Transverse colon (tissue), 4 donors: Measurements from ENCODE around the gene SULT1A1. TPM values are rescaled to one million over a fixed set of nuclear protein-coding genes. Genes with fewer than 3 reads are reported as not detected.

ENCODE experiments used
- DNase-seq: peaks from one replicate; pipeline ENCODE4 v3.0.0-alpha.2; 2019
- H3K27ac ChIP-seq, 4 donors: fragments of 200-600 bp; sonication (generic); 2 replicates each; pipeline ENCODE4 v1.5.1; 2016 to 2018; ENCODE audit warnings: inconsistent platforms in 4 of 4
- H3K27me3 ChIP-seq: fragments of 200-600 bp; sonication (generic); 2 replicates; pipeline ENCODE4 v1.5.1; 2017; ENCODE audit warnings: inconsistent platforms
- H3K36me3 ChIP-seq, 4 donors: fragments of 200-600 bp; sonication (generic); 2 replicates each; pipeline ENCODE4 v1.5.1; 2017 to 2019; ENCODE audit warnings: inconsistent platforms in 4 of 4
- H3K4me1 ChIP-seq, 4 donors: fragments of 200-600 bp; sonication (generic); 2 replicates each; pipeline ENCODE4 v1.5.1; 2017 to 2020; ENCODE audit warnings: inconsistent platforms in 4 of 4
- H3K4me3 ChIP-seq, 4 donors: fragments of 200-600 bp; sonication (generic); 1 replicate in 1 of 4; 2 replicates in 3 of 4; pipeline versions ENCODE4 v1.5.1 to v1.6.1; 2017 to 2019; ENCODE audit warnings: inconsistent platforms in 4 of 4
- H3K9me3 ChIP-seq, 2 donors: fragments of 200-600 bp; sonication (generic); 2 replicates each; pipeline ENCODE4 v1.5.1; 2017 to 2019; ENCODE audit warnings: inconsistent platforms in 2 of 2
- CTCF ChIP-seq, 5 experiments: fragments of 200-600 bp in 3 of 5; fragments of 450-650 bp in 2 of 5; sonication (generic) in 3 of 5; IDR thresholded peaks; 1 replicate in 2 of 5; 2 replicates in 3 of 5; pipeline ENCODE4 v1.5.1; 2016 to 2017; ENCODE audit warnings: antibody characterized with exemption in 5 of 5, inconsistent platforms in 3 of 5, mild to moderate bottlenecking in 2 of 5, moderate library complexity in 1 of 5
- EP300 ChIP-seq: sonication (generic); formaldehyde crosslinking; IDR thresholded peaks from one replicate; pipeline ENCODE4 v1.6.1; 2017; ENCODE audit warnings: antibody characterized with exemption, low read depth
- POLR2A ChIP-seq: fragments of 450-650 bp; IDR thresholded peaks from one replicate; pipeline ENCODE4 v1.6.1; 2016; ENCODE audit warnings: antibody characterized with exemption, mild to moderate bottlenecking, moderate library complexity
- POLR2AphosphoS5 ChIP-seq, 3 donors: sonication (generic); formaldehyde crosslinking; IDR thresholded peaks; one replicate each; pipeline ENCODE4 v1.6.1; 2016; ENCODE audit warnings: antibody characterized with exemption in 3 of 3
- WGBS, 2 donors: methylation state at CpG; one replicate each; pipeline ENCODE4 v1.1.5; 2018; ENCODE audit warnings: low coverage in 1 of 2; 5-methylcytosine and 5-hydroxymethylcytosine counted together
- in situ Hi-C, 4 donors: fragments of 200-750 bp; cut with MboI; loops; one replicate each; pipeline versions ENCODE4 v1.15.0 to v1.15.1; 2017; ENCODE audit warnings: low sequenced_read_pairs in 3 of 4, low pct_ligation_motif_present in 1 of 4, low pct_unique_long_range_greater_than_20kb in 1 of 4
- intact Hi-C: fragments of 100-400 bp; cut with DNase I; formaldehyde crosslinking; loops from one replicate; pipeline ENCODE4 v1.15.1; 2023; ENCODE audit warnings: low total_unique reads
- total RNA-seq, 4 donors: library from RNA; depleted of rRNA; stranded (reverse); fragments of >200 nt; gene quantifications; one replicate each; pipeline ENCODE4 v1.1.0, GENCODE V29; 2016

SULT1A1 gene
- total RNA-seq, 4 donors from 2014 or later, result 137 to 455 (median 280) TPM

GRCh38 chr16:28573738-28574718 lies 35.8 kb downstream of the SULT1A1 start:
- in situ Hi-C loops, result no loop called here
- no peaks in the 10 kb centered on the region for H3K27me3 ChIP-seq
- no peak overlapping the region for H3K4me3 ChIP-seq
- no peak for DNase-seq
- intact Hi-C loops, result no loop called here
- TF ChIP-seq EP300, result no peak
- TF ChIP-seq POLR2A, result no peak
- TF ChIP-seq CTCF (IDR thresholded peaks at IDR 0.05), result no peak
- TF ChIP-seq POLR2AphosphoS5 (IDR thresholded peaks at IDR 0.05), result no peak
- WGBS, 2 donors, result 81 to 83% methylated on average over 6 to 17 of the region's 17 CpGs
- H3K36me3 ChIP-seq, result no peaks in the 10 kb centered on the region
- peaks cover 0 to 17% (median 6%) of the 10 kb centered on the region in 4 donors for H3K4me1 ChIP-seq
- no peak overlapping the region for H3K27ac ChIP-seq
- no peaks in the 10 kb centered on the region for H3K9me3 ChIP-seq

- Histone ChIP-seq H3K4me3 (no peak overlapping the region), H3K27me3 (no peaks in the 10 kb centered on the region), H3K27ac (peak overlapping the region in 1 of 4 donors; percentile 30), H3K36me3 (no peaks in the 10 kb centered on the region), H3K4me1 (peaks cover 0 to 17% (median 6%) of the 10 kb centered on the region in 4 donors), H3K9me3 (no peaks in the 10 kb centered on the region)
- intact Hi-C loops (no loop called here), in situ Hi-C loops (no loop called here)
- WGBS, 2 donors, result 67 to 73% methylated on average over 3 to 15 of the region's 15 CpGs
- no peak for DNase-seq
- TF ChIP-seq EP300 (no peak), CTCF (IDR thresholded peaks at IDR 0.05) (no peak), POLR2A (no peak), POLR2AphosphoS5 (IDR thresholded peaks at IDR 0.05) (no peak)
Observed at GRCh38 chr16:28572696-28573510, 36.9 kb downstream of the SULT1A1 start.

GRCh38 chr16:28569968-28570752 lies 39.7 kb downstream of the SULT1A1 start:
- WGBS, 2 donors, result 99 to 100% methylated on average over 4 of the region's 4 CpGs
- no peak for DNase-seq
- H3K4me1 ChIP-seq, result peaks cover 0 to 17% (median 6%) of the 10 kb centered on the region in 4 donors
- in situ Hi-C loops, result no loop called here
- no peaks in the 10 kb centered on the region for H3K36me3 ChIP-seq
- no peak overlapping the region for H3K4me3 ChIP-seq
- intact Hi-C loops, result no loop called here
- H3K27ac ChIP-seq, result no peak overlapping the region
- TF ChIP-seq EP300 (no peak), CTCF (IDR thresholded peaks at IDR 0.05) (no peak), POLR2AphosphoS5 (IDR thresholded peaks at IDR 0.05) (no peak), POLR2A (no peak)
- peaks cover 0 to 4% of the 10 kb centered on the region in 2 donors for H3K9me3 ChIP-seq
- H3K27me3 ChIP-seq, result no peaks in the 10 kb centered on the region
